ENCODE results near the gene HDAC9. TPM values are rescaled to one million over a fixed set of nuclear protein-coding genes. Genes with fewer than 3 reads are reported as not detected.

The HDAC9 gene
- total RNA-seq, 4 donors from 2014 or later, result 10.3 to 48.4 (median 12.2) TPM

DNA sequence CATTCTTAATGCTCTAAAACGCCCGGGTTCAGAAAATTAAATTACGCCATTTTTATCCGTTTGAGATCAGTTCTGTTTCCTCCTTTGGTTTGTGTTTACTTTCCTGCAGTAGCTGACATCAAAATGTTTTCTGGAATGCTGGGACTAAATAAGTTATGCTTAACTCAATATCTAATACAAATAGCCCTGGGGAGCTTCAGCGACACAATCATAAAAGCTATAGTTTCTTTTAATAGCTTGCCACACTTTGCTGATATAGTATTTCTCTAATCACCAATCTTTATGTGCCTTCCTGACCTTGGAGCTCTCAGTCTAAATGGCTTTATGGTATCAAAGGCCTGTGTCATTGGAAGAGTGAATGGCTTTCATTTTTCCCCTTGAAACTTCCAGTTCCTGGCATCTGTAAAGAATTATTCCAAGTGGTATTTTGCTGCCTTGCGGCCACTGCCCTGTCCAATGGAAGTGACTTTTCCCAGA is 202.7 kb downstream of the HDAC9 start:
- 53 to 60% methylated on average over 6 of the region's 6 CpGs for WGBS, 2 donors
- H3K27me3 ChIP-seq, result no peaks in the 10 kb centered on the region
- H3K27ac ChIP-seq, result no peak overlapping the region
- H3K36me3 ChIP-seq, result no peaks in the 10 kb centered on the region
- H3K4me1 ChIP-seq, result no peaks in the 10 kb centered on the region
- H3K4me3 ChIP-seq, result no peak overlapping the region
- no peaks in the 10 kb centered on the region for H3K9me3 ChIP-seq
- DNase-seq (ENCODE audit: low spot score in 2 of 2), result no peak
- no peak for TF ChIP-seq EP300 (IDR thresholded peaks at IDR 0.05)
- TF ChIP-seq, protein P1, sequence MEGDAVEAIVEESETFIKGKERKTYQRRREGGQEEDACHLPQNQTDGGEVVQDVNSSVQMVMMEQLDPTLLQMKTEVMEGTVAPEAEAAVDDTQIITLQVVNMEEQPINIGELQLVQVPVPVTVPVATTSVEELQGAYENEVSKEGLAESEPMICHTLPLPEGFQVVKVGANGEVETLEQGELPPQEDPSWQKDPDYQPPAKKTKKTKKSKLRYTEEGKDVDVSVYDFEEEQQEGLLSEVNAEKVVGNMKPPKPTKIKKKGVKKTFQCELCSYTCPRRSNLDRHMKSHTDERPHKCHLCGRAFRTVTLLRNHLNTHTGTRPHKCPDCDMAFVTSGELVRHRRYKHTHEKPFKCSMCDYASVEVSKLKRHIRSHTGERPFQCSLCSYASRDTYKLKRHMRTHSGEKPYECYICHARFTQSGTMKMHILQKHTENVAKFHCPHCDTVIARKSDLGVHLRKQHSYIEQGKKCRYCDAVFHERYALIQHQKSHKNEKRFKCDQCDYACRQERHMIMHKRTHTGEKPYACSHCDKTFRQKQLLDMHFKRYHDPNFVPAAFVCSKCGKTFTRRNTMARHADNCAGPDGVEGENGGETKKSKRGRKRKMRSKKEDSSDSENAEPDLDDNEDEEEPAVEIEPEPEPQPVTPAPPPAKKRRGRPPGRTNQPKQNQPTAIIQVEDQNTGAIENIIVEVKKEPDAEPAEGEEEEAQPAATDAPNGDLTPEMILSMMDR (IDR thresholded peaks at IDR 0.05), result no peak

DNA sequence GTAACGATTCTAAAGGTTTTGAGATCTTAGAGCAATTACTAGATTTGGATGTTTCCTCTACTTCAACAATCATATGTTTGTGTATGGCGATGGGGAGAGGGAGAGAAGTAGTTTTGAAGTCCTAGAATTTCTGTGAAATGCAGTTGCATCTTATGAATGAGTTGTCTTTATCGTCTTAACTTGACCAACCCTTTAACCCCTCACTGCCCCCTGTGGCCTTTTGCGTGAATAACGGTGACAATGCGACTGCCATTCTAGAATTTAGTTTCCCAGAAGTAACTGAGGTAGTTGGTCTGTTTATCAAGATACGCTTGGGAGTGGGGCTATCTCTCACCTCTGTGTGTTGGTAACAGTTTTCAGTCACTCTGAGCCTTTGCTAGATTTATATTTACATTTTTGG is 204.6 kb downstream of the HDAC9 start:
- no peak overlapping the region for H3K4me3 ChIP-seq
- no peaks in the 10 kb centered on the region for H3K9me3 ChIP-seq
- WGBS, 2 donors, result 67 to 78% methylated on average over 7 of the region's 7 CpGs
- no peaks in the 10 kb centered on the region for H3K36me3 ChIP-seq
- DNase-seq (ENCODE audit: low spot score in 2 of 2), result no peak
- H3K4me1 ChIP-seq, result no peaks in the 10 kb centered on the region
- no peak for TF ChIP-seq EP300 (IDR thresholded peaks at IDR 0.05)
- TF ChIP-seq POLR2A (IDR thresholded peaks at IDR 0.05), result no peak
- TF ChIP-seq, protein P1 (IDR thresholded peaks at IDR 0.05), result no peak
- H3K27me3 ChIP-seq, result no peaks in the 10 kb centered on the region
- no peak overlapping the region for H3K27ac ChIP-seq

GRCh38 chr7:18702071-18702829 is 206.7 kb downstream of the HDAC9 start:
- DNase-seq (ENCODE audit: low spot score in 2 of 2), result no peak
- no peaks in the 10 kb centered on the region for H3K27me3 ChIP-seq
- no peak overlapping the region for H3K4me3 ChIP-seq
- no peaks in the 10 kb centered on the region for H3K4me1 ChIP-seq
- no peaks in the 10 kb centered on the region for H3K9me3 ChIP-seq
- no peak for TF ChIP-seq EP300 (IDR thresholded peaks at IDR 0.05)
- TF ChIP-seq, protein P1 (IDR thresholded peaks at IDR 0.05), result no peak
- TF ChIP-seq POLR2A (IDR thresholded peaks at IDR 0.05), result no peak
- no peaks in the 10 kb centered on the region for H3K36me3 ChIP-seq
- H3K27ac ChIP-seq, result no peak overlapping the region
- WGBS, 2 donors, result 85 to 88% methylated on average over 17 of the region's 17 CpGs

DNA sequence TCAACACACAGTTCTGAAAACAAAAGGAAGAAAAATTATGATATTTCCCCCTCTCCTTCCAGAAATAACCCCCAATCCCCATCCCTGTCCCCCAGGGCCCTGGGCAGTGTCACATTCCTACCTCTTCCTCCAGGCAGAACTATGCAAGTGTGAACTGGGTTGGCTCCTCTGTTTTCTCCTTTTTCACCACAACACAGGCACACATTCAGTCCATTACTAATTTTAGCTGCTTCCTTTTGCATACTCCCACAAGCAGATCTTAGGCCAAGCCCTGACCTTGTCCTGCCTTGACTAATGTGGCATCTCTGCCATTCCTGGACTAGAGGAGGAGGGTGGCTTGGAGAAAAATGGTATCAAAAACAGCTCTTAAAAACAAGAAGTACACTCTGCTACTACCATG is 208.1 kb downstream of the HDAC9 start:
- H3K27me3 ChIP-seq, result no peaks in the 10 kb centered on the region
- no peaks in the 10 kb centered on the region for H3K36me3 ChIP-seq
- H3K4me3 ChIP-seq, result no peak overlapping the region
- no peak overlapping the region for H3K27ac ChIP-seq
- H3K9me3 ChIP-seq, result no peaks in the 10 kb centered on the region
- TF ChIP-seq, protein P1 (IDR thresholded peaks at IDR 0.05), result no peak
- no peak for TF ChIP-seq EP300 (IDR thresholded peaks at IDR 0.05)
- TF ChIP-seq POLR2A (IDR thresholded peaks at IDR 0.05), result no peak
- no peaks in the 10 kb centered on the region for H3K4me1 ChIP-seq
- DNase-seq (ENCODE audit: low spot score in 2 of 2), result no peak

GRCh38 chr7:18706670-18707069 is 211.1 kb downstream of the HDAC9 start:
- Histone ChIP-seq H3K4me3 (no peak overlapping the region), H3K27me3 (no peaks in the 10 kb centered on the region), H3K4me1 (no peaks in the 10 kb centered on the region), H3K9me3 (no peaks in the 10 kb centered on the region), H3K36me3 (no peaks in the 10 kb centered on the region), H3K27ac (no peak overlapping the region)
- TF ChIP-seq EP300 (IDR thresholded peaks at IDR 0.05) (no peak), POLR2A (IDR thresholded peaks at IDR 0.05) (no peak)
- TF ChIP-seq, protein P1 (IDR thresholded peaks at IDR 0.05), result no peak
- DNase-seq (ENCODE audit: low spot score in 2 of 2), result no peak
- WGBS, 2 donors, result 61 to 74% methylated on average over 3 of the region's 3 CpGs
